ENCODE measurements around the gene MT1H. TPM values are rescaled to one million over a fixed set of nuclear protein-coding genes. Genes with fewer than 3 reads are reported as not detected.
A peak's percentile ranks its signal among the peaks of the same experiment; 100 is the strongest.

Gene MT1H
- total RNA-seq, 6 experiments from 2014 or later = not detected

DNA sequence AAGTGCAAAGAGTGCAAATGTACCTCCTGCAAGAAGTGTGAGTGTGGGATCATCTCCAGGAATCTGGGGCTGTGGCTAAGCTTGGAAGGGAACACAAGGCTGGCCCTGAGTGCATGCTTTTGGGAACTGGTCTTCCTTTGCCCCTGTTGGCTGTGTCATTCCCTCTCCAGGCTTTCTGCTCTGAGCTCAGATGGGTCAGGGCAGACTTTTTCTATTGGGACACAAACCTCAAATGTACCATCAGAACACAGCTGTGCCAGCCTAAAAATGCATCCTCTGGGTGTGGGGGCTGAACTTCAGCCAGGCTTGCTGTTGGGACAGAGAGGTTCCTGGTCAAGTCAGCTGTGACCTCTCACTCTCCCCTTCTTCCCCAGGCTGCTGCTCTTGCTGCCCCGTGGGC lies 17.0 kb upstream of the MT1H start:
- Mint-ChIP-seq H3K36me3 (ENCODE audit: low read depth) (no peaks in the 10 kb centered on the region), H3K9me3 (no peaks in the 10 kb centered on the region), H3K27me3 (ENCODE audit: insufficient read depth) (peaks cover 66% of the 10 kb centered on the region), H3K4me1 (ENCODE audit: low read depth) (no peaks in the 10 kb centered on the region), H3K4me3 (no peak overlapping the region), H3K27ac (no peak overlapping the region)
- DNase-seq = no peak
- TF ChIP-seq CTCF (IDR thresholded peaks at IDR 0.05) = no peak

DNA sequence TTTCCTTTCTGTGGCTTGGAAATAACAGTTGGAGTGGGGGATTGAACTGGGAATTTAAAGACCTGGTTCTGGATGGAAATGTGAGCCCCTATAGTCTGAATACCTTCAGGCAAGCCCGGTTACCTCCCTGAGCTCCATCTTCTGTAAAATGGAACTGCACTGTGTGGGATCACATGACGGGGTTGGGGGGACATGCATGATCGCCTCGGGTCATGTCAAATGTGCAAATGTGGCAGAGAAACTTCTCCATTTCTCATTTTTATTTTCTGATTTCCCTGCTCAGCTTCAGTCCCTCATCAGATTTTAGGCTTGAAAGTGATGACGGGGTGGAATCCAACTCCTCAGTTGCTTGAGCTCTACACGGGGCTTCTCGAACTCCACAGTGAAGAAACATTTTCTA lies 16.4 kb upstream of the MT1H start:
- DNase-seq = no peak
- Mint-ChIP-seq H3K27ac (no peak overlapping the region), H3K9me3 (no peaks in the 10 kb centered on the region), H3K36me3 (ENCODE audit: low read depth) (0 out of 2 replicates have a peak, but pooled peaks cover 3% of the 10 kb centered on the region), H3K4me1 (ENCODE audit: low read depth) (peaks cover 6% of the 10 kb centered on the region), H3K4me3 (no peak overlapping the region), H3K27me3 (ENCODE audit: insufficient read depth) (peaks cover 65% of the 10 kb centered on the region)
- no peak for TF ChIP-seq CTCF (IDR thresholded peaks at IDR 0.05)

DNA sequence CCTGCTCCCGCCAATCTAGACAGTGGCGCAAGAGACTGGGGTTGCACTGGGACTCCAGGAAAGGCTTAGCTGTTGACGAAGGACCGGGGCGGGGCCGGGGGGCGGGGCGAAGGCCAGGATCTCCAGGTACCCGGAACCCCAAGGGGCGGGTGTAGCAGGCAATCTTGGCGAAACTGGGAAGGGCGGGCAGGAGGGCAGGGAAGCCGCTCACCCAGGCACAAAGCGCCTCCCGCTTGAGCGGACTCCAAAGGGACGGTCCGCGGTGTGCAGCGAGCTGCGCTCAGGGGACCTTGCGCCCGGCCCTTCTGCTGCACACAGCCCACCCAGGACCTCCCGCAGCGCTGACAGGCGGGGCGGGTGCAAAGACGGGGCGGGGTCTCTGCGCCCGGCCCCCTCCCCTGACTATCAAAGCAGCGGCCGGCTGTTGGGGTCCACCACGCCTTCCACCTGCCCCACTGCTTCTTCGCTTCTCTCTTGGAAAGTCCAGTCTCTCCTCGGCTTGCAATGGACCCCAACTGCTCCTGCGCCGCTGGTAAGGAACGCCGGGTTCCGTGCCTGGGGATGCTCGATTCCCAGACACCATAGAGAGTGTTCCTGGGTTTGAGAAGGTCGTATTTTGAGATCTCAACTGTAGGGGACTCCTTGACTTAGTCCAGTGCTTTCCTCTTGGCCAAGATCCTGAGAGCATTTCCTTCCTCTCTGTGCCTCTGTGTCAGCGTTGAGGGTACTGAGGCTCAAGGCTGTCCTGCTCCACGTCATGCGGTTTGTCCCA lies 11.9 kb upstream of the MT1H start, which contains the start of gene MT1F:
Gene MT1F (plus strand): TSS at position 405 of the 772 bp plus-strand sequence. CDS start 100 bp downstream, at position 505.
- H3K27ac Mint-ChIP-seq = no peak within 1 kb of the TSS
- no peak for TF ChIP-seq CTCF (IDR thresholded peaks at IDR 0.05)
- no peak for DNase-seq
- peaks cover 68% of the 10 kb centered on the region for H3K27me3 Mint-ChIP-seq (ENCODE audit: insufficient read depth)
- 0 out of 2 replicates have a peak, but pooled peaks cover 3% of the 10 kb centered on the region for H3K36me3 Mint-ChIP-seq (ENCODE audit: low read depth)
- no peaks in the 10 kb centered on the region for H3K9me3 Mint-ChIP-seq
- H3K4me1 Mint-ChIP-seq (ENCODE audit: low read depth) = peaks cover 14% of the 10 kb centered on the region
- peak within 1 kb of the TSS; percentile 81 for H3K4me3 Mint-ChIP-seq

DNA sequence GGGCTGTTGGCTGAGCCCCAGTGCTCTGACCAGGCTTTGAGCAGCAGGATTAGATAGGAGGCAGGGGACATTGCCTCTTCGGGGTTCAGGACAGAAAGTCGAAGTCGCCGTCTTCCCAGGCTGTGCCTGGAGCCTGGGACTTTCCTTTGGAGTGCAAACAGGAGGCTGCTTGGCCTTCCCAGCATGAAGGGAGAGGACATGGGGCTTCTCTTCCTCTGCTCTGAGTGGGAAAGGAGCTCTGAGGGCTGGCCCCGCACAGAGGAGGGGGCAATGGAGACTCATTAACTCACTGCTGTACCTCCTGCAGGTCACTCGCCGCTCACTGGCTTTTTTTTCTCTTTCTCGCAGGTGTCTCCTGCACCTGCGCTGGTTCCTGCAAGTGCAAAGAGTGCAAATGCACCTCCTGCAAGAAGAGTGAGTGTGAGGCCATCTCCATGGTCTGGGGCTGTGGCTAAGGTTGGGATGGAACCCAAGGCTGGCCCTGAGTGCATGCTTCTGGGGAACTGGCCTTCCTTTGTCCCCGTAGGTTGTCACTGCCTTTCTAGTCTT lies 11.2 kb upstream of the MT1H start:
- H3K9me3 Mint-ChIP-seq = no peaks in the 10 kb centered on the region
- TF ChIP-seq CTCF (IDR thresholded peaks at IDR 0.05) = no peak
- H3K4me3 Mint-ChIP-seq = peak overlapping the region; percentile 81; the same call in 1 of the 2 replicates
- peaks cover 15% of the 10 kb centered on the region for H3K4me1 Mint-ChIP-seq (ENCODE audit: low read depth)
- DNase-seq = no peak
- H3K27ac Mint-ChIP-seq = no peak overlapping the region
- H3K27me3 Mint-ChIP-seq (ENCODE audit: insufficient read depth) = peaks cover 64% of the 10 kb centered on the region
- 0 out of 2 replicates have a peak, but pooled peaks cover 3% of the 10 kb centered on the region for H3K36me3 Mint-ChIP-seq (ENCODE audit: low read depth)

GRCh38 chr16:56662357-56663354 lies 7.0 kb upstream of the MT1H start:
- no peaks in the 10 kb centered on the region for H3K9me3 Mint-ChIP-seq
- H3K4me1 Mint-ChIP-seq (ENCODE audit: low read depth) = peaks cover 15% of the 10 kb centered on the region
- no peak overlapping the region for H3K27ac Mint-ChIP-seq
- no peak for DNase-seq
- peaks cover 69% of the 10 kb centered on the region for H3K27me3 Mint-ChIP-seq (ENCODE audit: insufficient read depth)
- H3K4me3 Mint-ChIP-seq = peak overlapping the region; percentile 42
- 0 out of 2 replicates have a peak, but pooled peaks cover 3% of the 10 kb centered on the region for H3K36me3 Mint-ChIP-seq (ENCODE audit: low read depth)
- no peak for TF ChIP-seq CTCF (IDR thresholded peaks at IDR 0.05)
